Measurements from ENCODE around the gene TBC1D3B.
A peak's percentile ranks its signal among the peaks of the same experiment; 100 is the strongest.

DNA sequence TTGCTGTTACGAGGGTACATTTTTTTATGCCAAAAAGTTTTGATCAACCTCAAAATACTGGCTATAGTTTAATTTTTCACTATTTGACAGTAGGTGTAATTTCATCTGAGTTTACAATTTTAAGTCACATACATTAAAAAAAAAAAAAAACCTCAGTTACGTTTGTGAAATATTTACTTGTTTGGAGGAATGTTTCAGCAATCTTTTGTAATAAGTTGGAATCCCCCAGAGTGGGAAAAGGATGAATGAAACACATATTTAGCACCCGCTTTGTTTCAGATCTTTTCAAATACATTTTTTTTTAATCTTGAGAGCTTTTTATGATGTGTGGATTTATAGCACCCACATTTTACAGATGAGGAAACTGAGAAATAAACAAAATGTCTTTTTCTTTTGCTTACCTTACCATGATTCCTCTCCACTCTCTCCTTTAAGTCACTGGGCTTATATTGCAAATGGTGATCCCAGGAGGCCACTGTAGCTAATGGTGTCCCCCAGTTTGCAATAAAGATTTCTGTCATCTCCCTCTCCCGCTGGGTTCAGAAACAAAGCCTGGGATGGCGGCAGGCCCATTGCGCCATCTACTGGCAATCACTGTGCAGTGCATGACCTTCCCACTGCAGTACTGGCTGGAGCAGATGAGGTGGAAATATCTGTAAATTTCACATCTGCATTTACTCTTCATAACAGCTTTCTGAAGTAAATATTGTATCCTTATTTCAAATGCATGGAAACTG lies 27.7 kb downstream of the TBC1D3B start:
- TF ChIP-seq EED (CRISPR knock-in tag; IDR thresholded peaks at IDR 0.05), result no peak
- TF ChIP-seq KDM1A (CRISPR knock-in tag; IDR thresholded peaks at IDR 0.05), result no peak
- TF ChIP-seq ELF4 (CRISPR knock-in tag; IDR thresholded peaks at IDR 0.05; ENCODE audit: borderline replicate concordance), result no peak
- TF ChIP-seq, protein P1, sequence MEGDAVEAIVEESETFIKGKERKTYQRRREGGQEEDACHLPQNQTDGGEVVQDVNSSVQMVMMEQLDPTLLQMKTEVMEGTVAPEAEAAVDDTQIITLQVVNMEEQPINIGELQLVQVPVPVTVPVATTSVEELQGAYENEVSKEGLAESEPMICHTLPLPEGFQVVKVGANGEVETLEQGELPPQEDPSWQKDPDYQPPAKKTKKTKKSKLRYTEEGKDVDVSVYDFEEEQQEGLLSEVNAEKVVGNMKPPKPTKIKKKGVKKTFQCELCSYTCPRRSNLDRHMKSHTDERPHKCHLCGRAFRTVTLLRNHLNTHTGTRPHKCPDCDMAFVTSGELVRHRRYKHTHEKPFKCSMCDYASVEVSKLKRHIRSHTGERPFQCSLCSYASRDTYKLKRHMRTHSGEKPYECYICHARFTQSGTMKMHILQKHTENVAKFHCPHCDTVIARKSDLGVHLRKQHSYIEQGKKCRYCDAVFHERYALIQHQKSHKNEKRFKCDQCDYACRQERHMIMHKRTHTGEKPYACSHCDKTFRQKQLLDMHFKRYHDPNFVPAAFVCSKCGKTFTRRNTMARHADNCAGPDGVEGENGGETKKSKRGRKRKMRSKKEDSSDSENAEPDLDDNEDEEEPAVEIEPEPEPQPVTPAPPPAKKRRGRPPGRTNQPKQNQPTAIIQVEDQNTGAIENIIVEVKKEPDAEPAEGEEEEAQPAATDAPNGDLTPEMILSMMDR (CRISPR knock-in tag; IDR thresholded peaks at IDR 0.05), result peak; percentile 93
- TF ChIP-seq ZNF670 (CRISPR knock-in tag; IDR thresholded peaks at IDR 0.05; ENCODE audit: borderline replicate concordance), result no peak
- no peak for TF ChIP-seq ZNF792 (CRISPR knock-in tag; IDR thresholded peaks at IDR 0.05)
- no peak for TF ChIP-seq HDAC2 (CRISPR knock-in tag; IDR thresholded peaks at IDR 0.05)
- TF ChIP-seq ZNF772 (CRISPR knock-in tag; IDR thresholded peaks at IDR 0.05), result no peak
- no peak for TF ChIP-seq ZNF362 (CRISPR knock-in tag; IDR thresholded peaks at IDR 0.05; ENCODE audit: borderline replicate concordance)
- TF ChIP-seq NCOR1 (IDR thresholded peaks at IDR 0.05; ENCODE audit: borderline replicate concordance, low read length), result no peak
- no peak for TF ChIP-seq NFYC (CRISPR knock-in tag; IDR thresholded peaks at IDR 0.05)
- TF ChIP-seq MXI1 (IDR thresholded peaks at IDR 0.05; ENCODE audit: borderline replicate concordance, low read depth, low read length), result no peak
